ENCODE results near the gene LOXL3.

LOXL3 gene

DNA sequence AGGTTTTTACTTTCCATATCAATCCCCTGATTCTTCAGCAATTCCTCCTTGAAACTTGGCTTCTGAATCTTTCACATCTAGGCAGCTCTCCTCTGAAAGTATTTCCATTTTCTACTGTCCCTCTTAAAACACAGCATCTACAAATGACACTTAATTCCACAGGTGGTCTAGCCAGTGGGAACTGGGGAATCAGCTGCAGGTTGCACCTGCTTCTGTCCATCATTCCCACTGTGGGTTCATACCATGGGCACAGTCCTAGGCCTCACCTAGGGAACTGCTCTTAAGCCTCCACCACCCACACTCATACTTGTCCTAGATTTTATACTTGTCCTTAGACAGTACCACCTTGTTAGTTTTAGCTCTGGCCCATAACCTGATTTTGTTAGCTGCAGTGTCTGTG lies 2.2 kb downstream of the LOXL3 start:
- Histone ChIP-seq H3K27me3 (replicated peaks; ENCODE audit: control insufficient read depth, insufficient read depth, low read length) (no peaks in the 10 kb centered on the region), H3K4me3 (replicated peaks; ENCODE audit: low read depth, low read length) (peak overlapping the region; percentile 83), H3K36me3 (ENCODE audit: control insufficient read depth, insufficient read depth, low read length) (peaks cover 2% of the 10 kb centered on the region)
- TF ChIP-seq, protein P1, sequence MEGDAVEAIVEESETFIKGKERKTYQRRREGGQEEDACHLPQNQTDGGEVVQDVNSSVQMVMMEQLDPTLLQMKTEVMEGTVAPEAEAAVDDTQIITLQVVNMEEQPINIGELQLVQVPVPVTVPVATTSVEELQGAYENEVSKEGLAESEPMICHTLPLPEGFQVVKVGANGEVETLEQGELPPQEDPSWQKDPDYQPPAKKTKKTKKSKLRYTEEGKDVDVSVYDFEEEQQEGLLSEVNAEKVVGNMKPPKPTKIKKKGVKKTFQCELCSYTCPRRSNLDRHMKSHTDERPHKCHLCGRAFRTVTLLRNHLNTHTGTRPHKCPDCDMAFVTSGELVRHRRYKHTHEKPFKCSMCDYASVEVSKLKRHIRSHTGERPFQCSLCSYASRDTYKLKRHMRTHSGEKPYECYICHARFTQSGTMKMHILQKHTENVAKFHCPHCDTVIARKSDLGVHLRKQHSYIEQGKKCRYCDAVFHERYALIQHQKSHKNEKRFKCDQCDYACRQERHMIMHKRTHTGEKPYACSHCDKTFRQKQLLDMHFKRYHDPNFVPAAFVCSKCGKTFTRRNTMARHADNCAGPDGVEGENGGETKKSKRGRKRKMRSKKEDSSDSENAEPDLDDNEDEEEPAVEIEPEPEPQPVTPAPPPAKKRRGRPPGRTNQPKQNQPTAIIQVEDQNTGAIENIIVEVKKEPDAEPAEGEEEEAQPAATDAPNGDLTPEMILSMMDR (IDR thresholded peaks at IDR 0.05; ENCODE audit: insufficient read depth, low read length, poor library complexity, severe bottlenecking): no peak
- no peak for DNase-seq (ENCODE audit: extremely low read depth, insufficient read length)

DNA sequence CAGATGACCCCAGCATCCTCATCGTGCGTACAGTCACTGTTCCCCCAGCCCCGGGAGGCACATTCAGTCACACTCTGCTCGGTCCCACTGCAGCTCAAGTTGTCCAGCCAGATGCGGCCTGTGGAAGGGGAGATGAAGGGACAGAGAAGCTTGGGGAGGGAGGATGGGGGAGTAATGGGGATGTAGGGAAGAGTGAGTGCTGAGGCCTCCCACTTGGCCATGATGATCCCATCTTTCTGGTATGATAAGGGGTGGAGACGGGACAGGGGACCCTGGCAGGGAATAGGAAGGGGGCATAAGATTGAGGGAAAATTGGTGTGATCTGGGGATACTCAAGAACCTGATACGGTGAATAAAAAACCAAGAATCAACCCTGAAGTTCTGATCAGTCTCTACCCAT lies 3.5 kb downstream of the LOXL3 start:
- peak overlapping the region; percentile 83 for H3K4me3 ChIP-seq (replicated peaks; ENCODE audit: low read depth, low read length)
- TF ChIP-seq, protein P1 (IDR thresholded peaks at IDR 0.05; ENCODE audit: insufficient read depth, low read length, poor library complexity, severe bottlenecking): no peak

DNA sequence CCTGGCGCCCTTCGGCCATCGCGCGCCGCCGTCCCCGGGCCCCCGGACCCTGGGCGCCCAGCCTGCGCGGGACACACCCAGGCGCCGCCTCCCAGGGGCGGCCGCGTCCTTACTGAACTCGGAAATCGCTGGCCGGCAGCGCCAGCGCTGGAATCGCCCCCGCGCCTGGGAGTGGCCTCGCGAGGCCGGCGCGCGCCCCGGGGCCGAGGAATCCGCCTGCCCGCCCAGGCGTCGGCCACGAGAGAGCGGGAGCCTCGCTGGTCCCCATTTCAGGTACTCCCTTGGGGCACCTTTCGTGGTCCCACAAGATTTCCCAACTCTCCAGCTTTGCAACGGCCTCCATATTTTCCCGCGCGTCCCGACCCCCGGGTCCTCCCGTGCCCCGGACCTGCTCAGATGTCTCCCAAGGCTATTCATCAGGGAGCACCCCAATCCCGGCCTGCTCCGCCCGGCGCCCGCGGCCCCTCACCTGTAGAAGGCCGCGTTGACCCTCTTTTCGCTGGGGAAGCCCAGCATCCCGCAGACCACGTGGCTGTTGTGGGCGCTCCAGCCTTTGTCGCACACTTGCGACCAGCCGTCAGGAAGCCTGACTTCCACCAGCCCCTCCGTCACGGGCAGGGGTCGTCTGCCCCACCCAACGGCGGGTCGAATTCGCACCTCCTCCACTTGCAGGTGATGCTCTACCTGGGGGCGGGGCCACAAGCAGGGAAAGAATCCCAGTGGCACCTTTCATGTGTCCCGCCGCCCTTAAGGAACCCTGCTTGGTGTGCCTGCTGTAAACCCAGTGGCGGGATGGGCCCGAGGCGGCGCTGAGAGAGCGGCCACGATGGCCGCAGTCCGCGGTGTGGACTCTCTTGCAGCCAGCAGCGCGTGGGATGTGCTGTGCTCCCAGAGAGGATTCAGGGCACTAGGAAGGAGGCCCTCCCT lies 4.6 kb downstream of the LOXL3 start:
- peak overlapping the region; percentile 83 for H3K4me3 ChIP-seq (replicated peaks; ENCODE audit: low read depth, low read length)
- DNase-seq (ENCODE audit: extremely low read depth, insufficient read length): peak; percentile 65
- no peaks in the 10 kb centered on the region for H3K27me3 ChIP-seq (replicated peaks; ENCODE audit: control insufficient read depth, insufficient read depth, low read length)
- H3K36me3 ChIP-seq (ENCODE audit: control insufficient read depth, insufficient read depth, low read length): no peaks in the 10 kb centered on the region; the same call in none of the 2 replicates
- TF ChIP-seq, protein P1 (IDR thresholded peaks at IDR 0.05; ENCODE audit: insufficient read depth, low read length, poor library complexity, severe bottlenecking): no peak

More for the DNA sequence above, 3.5 kb downstream of the LOXL3 start:
- Histone ChIP-seq H3K27me3 (replicated peaks; ENCODE audit: control insufficient read depth, insufficient read depth, low read length) (no peaks in the 10 kb centered on the region), H3K36me3 (ENCODE audit: control insufficient read depth, insufficient read depth, low read length) (no peaks in the 10 kb centered on the region; the same call in none of the 2 replicates)
- DNase-seq (ENCODE audit: extremely low read depth, insufficient read length): no peak

DNA sequence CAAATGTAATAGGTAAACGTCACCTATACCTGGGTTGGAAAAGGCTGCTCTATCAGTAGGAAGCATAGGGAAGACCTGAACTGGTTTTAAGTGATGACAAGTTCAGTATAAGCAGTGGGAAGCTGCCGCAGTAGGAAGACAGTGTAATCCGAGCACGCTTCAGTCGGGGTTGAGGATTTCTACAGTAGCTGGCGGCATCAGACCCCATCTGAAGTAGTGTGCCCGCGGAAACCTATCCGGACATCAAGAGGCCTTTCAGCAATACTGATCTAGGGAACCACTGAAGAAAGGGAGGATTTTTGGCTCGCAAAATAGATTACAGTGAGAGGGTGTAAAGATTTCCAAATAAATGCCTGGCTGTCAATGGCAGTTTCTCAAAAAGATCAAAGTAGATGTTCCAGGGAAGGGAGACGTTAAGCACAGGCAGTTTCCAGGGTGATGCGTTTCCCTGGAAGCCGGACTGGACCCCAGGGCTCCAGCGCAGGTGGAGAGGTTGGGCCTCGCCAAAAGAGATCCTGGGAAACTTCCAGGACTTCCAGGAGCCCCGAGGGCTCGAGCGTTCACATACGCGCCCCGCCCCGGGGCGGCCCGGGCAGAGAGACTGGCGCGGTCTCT lies 5.3 kb downstream of the LOXL3 start:
- H3K27me3 ChIP-seq (replicated peaks; ENCODE audit: control insufficient read depth, insufficient read depth, low read length): no peaks in the 10 kb centered on the region
- DNase-seq (ENCODE audit: extremely low read depth, insufficient read length): no peak

DNA sequence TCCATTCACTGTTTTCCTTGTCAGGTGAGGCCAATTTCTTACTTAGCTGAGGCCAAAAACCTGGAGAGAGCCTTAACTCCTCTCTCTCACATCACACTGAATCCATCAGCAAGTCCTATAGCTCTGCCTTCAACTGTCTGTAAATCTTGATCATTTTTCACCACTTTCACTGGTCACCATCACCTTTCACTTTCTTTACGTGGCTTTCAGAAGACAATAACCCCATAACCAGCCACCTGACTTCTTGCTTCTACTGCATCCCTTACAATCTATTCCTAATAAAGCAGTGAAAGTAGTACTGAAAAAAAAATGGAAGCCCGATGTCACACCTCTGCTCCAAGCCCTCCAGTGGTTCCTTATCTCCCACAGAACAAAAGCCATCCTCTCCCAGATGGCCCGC lies 7.7 kb downstream of the LOXL3 start:
- no peak for DNase-seq (ENCODE audit: extremely low read depth, insufficient read length)
- no peak overlapping the region for H3K4me3 ChIP-seq (replicated peaks; ENCODE audit: low read depth, low read length)
- no peaks in the 10 kb centered on the region; the same call in none of the 2 replicates for H3K36me3 ChIP-seq (ENCODE audit: control insufficient read depth, insufficient read depth, low read length)
- TF ChIP-seq, protein P1 (IDR thresholded peaks at IDR 0.05; ENCODE audit: insufficient read depth, low read length, poor library complexity, severe bottlenecking): no peak
- H3K27me3 ChIP-seq (replicated peaks; ENCODE audit: control insufficient read depth, insufficient read depth, low read length): no peaks in the 10 kb centered on the region

More for the DNA sequence above, 5.3 kb downstream of the LOXL3 start:
- Histone ChIP-seq H3K4me3 (replicated peaks; ENCODE audit: low read depth, low read length) (peak overlapping the region; percentile 83), H3K36me3 (ENCODE audit: control insufficient read depth, insufficient read depth, low read length) (no peaks in the 10 kb centered on the region; the same call in none of the 2 replicates)
- TF ChIP-seq, protein P1 (IDR thresholded peaks at IDR 0.05; ENCODE audit: insufficient read depth, low read length, poor library complexity, severe bottlenecking): no peak
